HepG2 (cell line): ENCODE data around the gene IKBKE. TPM values are rescaled to one million over a fixed set of nuclear protein-coding genes. Genes with fewer than 3 reads are reported as not detected.

Experiments
- AHDC1 ChIP-seq: sonication (generic); formaldehyde crosslinking; IDR thresholded peaks from 2 replicates; pipeline ENCODE4 v1.5.1; 2020; ENCODE audit warnings: mild to moderate bottlenecking, missing genetic modification reagents, borderline replicate concordance
- HDAC6 ChIP-seq: fragments of 200-600 bp; sonication (generic); IDR thresholded peaks from 2 replicates; pipeline ENCODE4 v1.7.0; 2017; ENCODE audit warnings: mild to moderate bottlenecking, antibody characterized with exemption, low read length, low read depth
- MAFF ChIP-seq: IDR thresholded peaks from 2 replicates; pipeline ENCODE4 v1.6.1; 2011; ENCODE audit warnings: low read depth, low read length, improper control_type of control experiment
- MEF2D ChIP-seq: sonication (generic); formaldehyde crosslinking; IDR thresholded peaks from 2 replicates; pipeline ENCODE4 v1.5.1; 2020; ENCODE audit warnings: mild to moderate bottlenecking, missing genetic modification reagents
- PHF8 ChIP-seq: sonication (generic); formaldehyde crosslinking; IDR thresholded peaks from 2 replicates; pipeline ENCODE4 v1.5.0; 2020; ENCODE audit warnings: missing genetic modification reagents
- RBM39 ChIP-seq: fragments of 200-400 bp; formaldehyde crosslinking; IDR thresholded peaks from one replicate; pipeline ENCODE4 v1.6.1; 2018; ENCODE audit warnings: antibody characterized with exemption, mild to moderate bottlenecking, low read depth, low read length; ENCODE audit not compliant: poor library complexity, severe bottlenecking
- SOX6 ChIP-seq, 2 experiments: fragments of 450-650 bp in 1 of 2; sonication (generic) in 1 of 2; formaldehyde crosslinking in 1 of 2; IDR thresholded peaks; 2 replicates each; pipeline versions ENCODE4 v1.4.0 to v1.6.1; 2017 to 2020; ENCODE audit warnings: antibody characterized with exemption in 1 of 2, mild to moderate bottlenecking in 1 of 2, missing genetic modification reagents in 1 of 2
- TGIF2 ChIP-seq: IDR thresholded peaks from 2 replicates; pipeline ENCODE4 v1.6.1; 2016; ENCODE audit warnings: control low read depth, missing compliant biosample characterization
- ZNF256 ChIP-seq: sonication (generic); formaldehyde crosslinking; conservative IDR thresholded peaks from 2 replicates; pipeline ENCODE4 v1.4.0; 2020; ENCODE audit warnings: missing genetic modification reagents
- ZNF709 ChIP-seq: sonication (generic); formaldehyde crosslinking; IDR thresholded peaks from 2 replicates; pipeline ENCODE4 v1.5.0; 2020; ENCODE audit warnings: mild to moderate bottlenecking, missing genetic modification reagents
- polyA plus RNA-seq, 8 experiments: library from polyadenylated mRNA; depleted of rRNA in 3 of 8; stranded (reverse) in 7 of 8; unstranded in 1 of 8; fragments of >200 nt; fragmentation: Illumina TruSeq in 4 of 8; extraction: Trizol in 4 of 8; gene quantifications; 2 replicates each; pipeline versions ENCODE4 v1.2.1 to v1.2.3, GENCODE V29; 2011 to 2016; ENCODE audit warnings: low read depth in 4 of 8, missing spikeins in 1 of 8, mixed read lengths in 1 of 8; ENCODE audit not compliant: insufficient read depth in 1 of 8
- total RNA-seq, 5 experiments: library from RNA; depleted of rRNA; stranded (reverse); fragments of >200 nt; fragmentation: Illumina TruSeq; extraction: Trizol; gene quantifications; 2 replicates each; pipeline ENCODE4 v1.2.3, GENCODE V29; 2016; ENCODE audit warnings: low read depth in 1 of 5
- TF ChIP-seq, protein P1 (sequence below): sonication (generic); formaldehyde crosslinking; IDR thresholded peaks from 2 replicates; pipeline ENCODE4 v1.5.0; 2020; ENCODE audit warnings: mild to moderate bottlenecking, missing genetic modification reagents
- TF ChIP-seq, protein P2 (sequence below), 2 experiments: sonication (generic) in 1 of 2; formaldehyde crosslinking in 1 of 2; IDR thresholded peaks; 2 replicates each; pipeline versions ENCODE4 v1.6.1 to v1.9.0; 2014 to 2022; ENCODE audit warnings: antibody characterized with exemption in 1 of 2, borderline replicate concordance in 1 of 2, inconsistent platforms in 1 of 2, low read depth in 1 of 2, missing genetic modification reagents in 1 of 2
- TF ChIP-seq, protein P3 (sequence below): IDR thresholded peaks from 2 replicates; pipeline ENCODE4 v1.6.1; 2012; ENCODE audit warnings: inconsistent platforms

IKBKE gene
- total and polyA plus RNA-seq, 2 of the 13 experiments (the other 11 are each of a cell fraction or from before 2014, with no cell fraction given), result 4.5 to 5.8 TPM

GRCh38 chr1:206469933-206470691, at the start of gene IKBKE (continued):
- TF ChIP-seq, protein P1, sequence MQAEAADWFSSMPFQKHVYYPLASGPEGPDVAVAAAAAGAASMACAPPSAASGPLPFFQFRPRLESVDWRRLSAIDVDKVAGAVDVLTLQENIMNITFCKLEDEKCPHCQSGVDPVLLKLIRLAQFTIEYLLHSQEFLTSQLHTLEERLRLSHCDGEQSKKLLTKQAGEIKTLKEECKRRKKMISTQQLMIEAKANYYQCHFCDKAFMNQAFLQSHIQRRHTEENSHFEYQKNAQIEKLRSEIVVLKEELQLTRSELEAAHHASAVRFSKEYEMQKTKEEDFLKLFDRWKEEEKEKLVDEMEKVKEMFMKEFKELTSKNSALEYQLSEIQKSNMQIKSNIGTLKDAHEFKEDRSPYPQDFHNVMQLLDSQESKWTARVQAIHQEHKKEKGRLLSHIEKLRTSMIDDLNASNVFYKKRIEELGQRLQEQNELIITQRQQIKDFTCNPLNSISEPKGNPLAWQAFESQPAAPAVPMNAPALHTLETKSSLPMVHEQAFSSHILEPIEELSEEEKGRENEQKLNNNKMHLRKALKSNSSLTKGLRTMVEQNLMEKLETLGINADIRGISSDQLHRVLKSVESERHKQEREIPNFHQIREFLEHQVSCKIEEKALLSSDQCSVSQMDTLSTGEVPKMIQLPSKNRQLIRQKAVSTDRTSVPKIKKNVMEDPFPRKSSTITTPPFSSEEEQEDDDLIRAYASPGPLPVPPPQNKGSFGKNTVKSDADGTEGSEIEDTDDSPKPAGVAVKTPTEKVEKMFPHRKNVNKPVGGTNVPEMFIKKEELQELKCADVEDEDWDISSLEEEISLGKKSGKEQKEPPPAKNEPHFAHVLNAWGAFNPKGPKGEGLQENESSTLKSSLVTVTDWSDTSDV (CRISPR knock-in tag), result no peak
- 0 out of 2 replicates have a peak, but pooled peaks have one; percentile 2 for TF ChIP-seq MAFF
- peak; percentile 45; the same call in 1 of the 2 replicates for TF ChIP-seq MEF2D (CRISPR knock-in tag)
- TF ChIP-seq TGIF2 (CRISPR knock-in tag), result no peak
- TF ChIP-seq, protein P2, sequence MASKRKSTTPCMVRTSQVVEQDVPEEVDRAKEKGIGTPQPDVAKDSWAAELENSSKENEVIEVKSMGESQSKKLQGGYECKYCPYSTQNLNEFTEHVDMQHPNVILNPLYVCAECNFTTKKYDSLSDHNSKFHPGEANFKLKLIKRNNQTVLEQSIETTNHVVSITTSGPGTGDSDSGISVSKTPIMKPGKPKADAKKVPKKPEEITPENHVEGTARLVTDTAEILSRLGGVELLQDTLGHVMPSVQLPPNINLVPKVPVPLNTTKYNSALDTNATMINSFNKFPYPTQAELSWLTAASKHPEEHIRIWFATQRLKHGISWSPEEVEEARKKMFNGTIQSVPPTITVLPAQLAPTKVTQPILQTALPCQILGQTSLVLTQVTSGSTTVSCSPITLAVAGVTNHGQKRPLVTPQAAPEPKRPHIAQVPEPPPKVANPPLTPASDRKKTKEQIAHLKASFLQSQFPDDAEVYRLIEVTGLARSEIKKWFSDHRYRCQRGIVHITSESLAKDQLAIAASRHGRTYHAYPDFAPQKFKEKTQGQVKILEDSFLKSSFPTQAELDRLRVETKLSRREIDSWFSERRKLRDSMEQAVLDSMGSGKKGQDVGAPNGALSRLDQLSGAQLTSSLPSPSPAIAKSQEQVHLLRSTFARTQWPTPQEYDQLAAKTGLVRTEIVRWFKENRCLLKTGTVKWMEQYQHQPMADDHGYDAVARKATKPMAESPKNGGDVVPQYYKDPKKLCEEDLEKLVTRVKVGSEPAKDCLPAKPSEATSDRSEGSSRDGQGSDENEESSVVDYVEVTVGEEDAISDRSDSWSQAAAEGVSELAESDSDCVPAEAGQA (IDR thresholded peaks at IDR 0.05; ENCODE audit: low read depth), result no peak
- TF ChIP-seq, protein P2 (CRISPR knock-in tag; IDR thresholded peaks at IDR 0.05; ENCODE audit: borderline replicate concordance), result no peak
- peak; percentile 19 for TF ChIP-seq RBM39
- TF ChIP-seq SOX6 (IDR thresholded peaks at IDR 0.05), result no peak
- peak; percentile 6; the same call in 1 of the 2 replicates for TF ChIP-seq SOX6 (CRISPR knock-in tag; IDR thresholded peaks at IDR 0.05)
- TF ChIP-seq ZNF256 (CRISPR knock-in tag), result no peak
- no peak for TF ChIP-seq AHDC1 (CRISPR knock-in tag)
- peak; percentile 51 for TF ChIP-seq PHF8 (CRISPR knock-in tag)
- TF ChIP-seq ZNF709, result no peak
- TF ChIP-seq, protein P3, sequence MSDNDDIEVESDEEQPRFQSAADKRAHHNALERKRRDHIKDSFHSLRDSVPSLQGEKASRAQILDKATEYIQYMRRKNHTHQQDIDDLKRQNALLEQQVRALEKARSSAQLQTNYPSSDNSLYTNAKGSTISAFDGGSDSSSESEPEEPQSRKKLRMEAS, result 0 out of 2 replicates have a peak, but pooled peaks have one; percentile 26
- no peak for TF ChIP-seq HDAC6
